Astrocyte (in vitro differentiated cells and primary cell): ENCODE measurements around the gene INPP4B. TPM values are rescaled to one million over a fixed set of nuclear protein-coding genes. Genes with fewer than 3 reads are reported as not detected.
"Not testable (repeated sequence)": the region's sequence is repeated elsewhere in the genome, so short reads cannot be mapped to it uniquely, and the experiment has no call there.

Source experiments
- DNase-seq: peaks from one replicate; pipeline ENCODE4 v3.0.0-alpha.2; 2010; ENCODE audit warnings: low read depth
- FAIRE-seq: peaks from 2 replicates; lab custom pipeline; 2011; peaks lifted over from hg19 to GRCh38; lab: Jason Lieb, UNC
- H2AFZ ChIP-seq: 2 replicates; pipeline ENCODE4 v1.6.0; 2012; ENCODE audit warnings: low read depth, low read length, inconsistent platforms
- H3K27ac ChIP-seq: 2 replicates; pipeline ENCODE4 v1.5.1; 2011; ENCODE audit warnings: low read depth, low read length, inconsistent platforms
- H3K27me3 ChIP-seq: 2 replicates; pipeline ENCODE4 v1.6.0; 2011; ENCODE audit warnings: low read length, inconsistent platforms; ENCODE audit not compliant: insufficient read depth
- H3K36me3 ChIP-seq: 2 replicates; pipeline ENCODE4 v1.5.1; 2011; ENCODE audit warnings: low read length, inconsistent platforms; ENCODE audit not compliant: insufficient read depth
- H3K4me1 ChIP-seq: 2 replicates; pipeline ENCODE4 v1.5.1; 2011; ENCODE audit warnings: low read length, inconsistent platforms; ENCODE audit not compliant: insufficient read depth
- H3K4me2 ChIP-seq: 2 replicates; pipeline ENCODE4 v1.6.0; 2012; ENCODE audit warnings: low read length, inconsistent platforms
- H3K4me3 ChIP-seq: 2 replicates; pipeline ENCODE4 v1.5.1; 2011; ENCODE audit warnings: low read depth, mild to moderate bottlenecking, low read length, inconsistent platforms; ENCODE audit not compliant: insufficient read depth
- H3K79me2 ChIP-seq: 2 replicates; pipeline ENCODE4 v1.6.0; 2012; ENCODE audit warnings: mild to moderate bottlenecking, low read length, inconsistent platforms; ENCODE audit not compliant: insufficient read depth
- H3K9ac ChIP-seq: 2 replicates; pipeline ENCODE4 v1.6.0; 2012; ENCODE audit warnings: mild to moderate bottlenecking, low read length, inconsistent platforms
- H3K9me3 ChIP-seq: 2 replicates; pipeline ENCODE4 v1.5.1; 2012; ENCODE audit warnings: low read depth, mild to moderate bottlenecking, low read length, inconsistent platforms; ENCODE audit not compliant: insufficient read depth
- H4K20me1 ChIP-seq: 2 replicates; pipeline ENCODE4 v1.6.0; 2012; ENCODE audit warnings: low read length, inconsistent platforms; ENCODE audit not compliant: insufficient read depth
- H3K27ac Mint-ChIP-seq: one replicate; pipeline ENCODE4 v1.8.0; 2021; ENCODE audit warnings: mild to moderate bottlenecking, mixed read lengths; ENCODE audit not compliant: unreplicated experiment
- H3K27me3 Mint-ChIP-seq: one replicate; pipeline ENCODE4 v1.8.0; 2021; ENCODE audit warnings: low read depth, mixed read lengths; ENCODE audit not compliant: unreplicated experiment
- H3K36me3 Mint-ChIP-seq: one replicate; pipeline ENCODE4 v1.8.0; 2021; ENCODE audit warnings: low read depth, mixed read lengths; ENCODE audit not compliant: unreplicated experiment
- H3K4me1 Mint-ChIP-seq: one replicate; pipeline ENCODE4 v1.8.0; 2021; ENCODE audit warnings: low read depth, mixed read lengths; ENCODE audit not compliant: unreplicated experiment
- H3K4me3 Mint-ChIP-seq: one replicate; pipeline ENCODE4 v1.8.0; 2021; ENCODE audit warnings: mild to moderate bottlenecking, moderate library complexity, mixed read lengths; ENCODE audit not compliant: unreplicated experiment
- H3K9me3 Mint-ChIP-seq: one replicate; pipeline ENCODE4 v1.8.0; 2021; ENCODE audit warnings: mild to moderate bottlenecking, mixed read lengths; ENCODE audit not compliant: unreplicated experiment
- EZH2 ChIP-seq: IDR thresholded peaks from 2 replicates; pipeline ENCODE4 v1.6.1; 2012; ENCODE audit warnings: mild to moderate bottlenecking, low read length, inconsistent platforms; ENCODE audit not compliant: insufficient read depth
- total RNA-seq: library from RNA; stranded (reverse); gene quantifications from 2 replicates; pipeline ENCODE4 v1.2.1, GENCODE V29; 2021
- TF ChIP-seq, protein P1 (sequence below): IDR thresholded peaks from 2 replicates; pipeline ENCODE4 v1.5.1; 2011; ENCODE audit warnings: low read depth, mild to moderate bottlenecking, inconsistent platforms, low read length, moderate library complexity; ENCODE audit not compliant: insufficient read depth

Gene INPP4B
- total RNA-seq, 1 donor from 2014 or later: 2.8 TPM

DNA sequence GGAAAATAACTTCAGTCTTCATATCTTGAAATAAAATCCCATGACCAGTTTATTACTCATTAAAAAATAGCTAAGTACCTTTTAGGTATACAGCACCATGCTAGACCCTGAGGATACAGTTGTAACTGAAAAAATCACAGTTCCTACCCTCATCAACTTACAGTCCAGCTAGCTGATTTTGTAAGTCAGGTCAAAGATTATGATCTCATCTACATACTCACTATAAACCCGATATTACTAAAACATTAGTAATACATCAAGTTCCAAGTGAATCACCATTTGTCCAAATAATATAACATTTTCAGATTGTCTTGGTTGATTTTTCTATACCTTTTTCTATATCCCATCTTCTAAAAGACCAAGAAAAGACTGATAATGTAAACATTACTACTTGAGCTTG, 333.9 kb downstream of the INPP4B start:
- Histone ChIP-seq H3K4me3 (no peak overlapping the region), H3K4me2 (no peak overlapping the region), H3K36me3 (no peaks in the 10 kb centered on the region), H3K27me3 (no peaks in the 10 kb centered on the region), H2AFZ (no peak overlapping the region), H4K20me1 (no peaks in the 10 kb centered on the region), H3K4me1 (peaks cover 10% of the 10 kb centered on the region), H3K9ac (no peak overlapping the region), H3K9me3 (no peaks in the 10 kb centered on the region), H3K27ac (no peak overlapping the region), H3K79me2 (no peaks in the 10 kb centered on the region)
- DNase-seq (peak; percentile 9), FAIRE-seq (no peak)
- no peak for TF ChIP-seq EZH2
- TF ChIP-seq, protein P1, sequence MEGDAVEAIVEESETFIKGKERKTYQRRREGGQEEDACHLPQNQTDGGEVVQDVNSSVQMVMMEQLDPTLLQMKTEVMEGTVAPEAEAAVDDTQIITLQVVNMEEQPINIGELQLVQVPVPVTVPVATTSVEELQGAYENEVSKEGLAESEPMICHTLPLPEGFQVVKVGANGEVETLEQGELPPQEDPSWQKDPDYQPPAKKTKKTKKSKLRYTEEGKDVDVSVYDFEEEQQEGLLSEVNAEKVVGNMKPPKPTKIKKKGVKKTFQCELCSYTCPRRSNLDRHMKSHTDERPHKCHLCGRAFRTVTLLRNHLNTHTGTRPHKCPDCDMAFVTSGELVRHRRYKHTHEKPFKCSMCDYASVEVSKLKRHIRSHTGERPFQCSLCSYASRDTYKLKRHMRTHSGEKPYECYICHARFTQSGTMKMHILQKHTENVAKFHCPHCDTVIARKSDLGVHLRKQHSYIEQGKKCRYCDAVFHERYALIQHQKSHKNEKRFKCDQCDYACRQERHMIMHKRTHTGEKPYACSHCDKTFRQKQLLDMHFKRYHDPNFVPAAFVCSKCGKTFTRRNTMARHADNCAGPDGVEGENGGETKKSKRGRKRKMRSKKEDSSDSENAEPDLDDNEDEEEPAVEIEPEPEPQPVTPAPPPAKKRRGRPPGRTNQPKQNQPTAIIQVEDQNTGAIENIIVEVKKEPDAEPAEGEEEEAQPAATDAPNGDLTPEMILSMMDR: no peak
- Mint-ChIP-seq H3K4me3 (no peak overlapping the region), H3K9me3 (no peaks in the 10 kb centered on the region), H3K4me1 (peaks cover 6% of the 10 kb centered on the region), H3K36me3 (no peaks in the 10 kb centered on the region), H3K27me3 (no peaks in the 10 kb centered on the region), H3K27ac (no peak overlapping the region)

- Histone ChIP-seq H3K9me3 (no peaks in the 10 kb centered on the region), H3K4me2 (no peak overlapping the region), H3K4me1 (no peaks in the 10 kb centered on the region), H3K4me3 (no peak overlapping the region), H3K9ac (no peak overlapping the region), H4K20me1 (no peaks in the 10 kb centered on the region), H2AFZ (no peak overlapping the region), H3K27ac (no peak overlapping the region), H3K36me3 (no peaks in the 10 kb centered on the region), H3K79me2 (no peaks in the 10 kb centered on the region), H3K27me3 (no peaks in the 10 kb centered on the region)
- DNase-seq (no peak), FAIRE-seq (no peak)
- TF ChIP-seq, protein P1: no peak
- no peak for TF ChIP-seq EZH2
- H3K27me3 Mint-ChIP-seq: no peaks in the 10 kb centered on the region
- H3K27ac Mint-ChIP-seq: no peak overlapping the region
- no peaks in the 10 kb centered on the region for H3K9me3 Mint-ChIP-seq
- no peak overlapping the region for H3K4me3 Mint-ChIP-seq
- H3K4me1 Mint-ChIP-seq: no peaks in the 10 kb centered on the region
- no peaks in the 10 kb centered on the region for H3K36me3 Mint-ChIP-seq
Measured at GRCh38 chr4:142509881-142510280, 336.2 kb downstream of the INPP4B start.

DNA sequence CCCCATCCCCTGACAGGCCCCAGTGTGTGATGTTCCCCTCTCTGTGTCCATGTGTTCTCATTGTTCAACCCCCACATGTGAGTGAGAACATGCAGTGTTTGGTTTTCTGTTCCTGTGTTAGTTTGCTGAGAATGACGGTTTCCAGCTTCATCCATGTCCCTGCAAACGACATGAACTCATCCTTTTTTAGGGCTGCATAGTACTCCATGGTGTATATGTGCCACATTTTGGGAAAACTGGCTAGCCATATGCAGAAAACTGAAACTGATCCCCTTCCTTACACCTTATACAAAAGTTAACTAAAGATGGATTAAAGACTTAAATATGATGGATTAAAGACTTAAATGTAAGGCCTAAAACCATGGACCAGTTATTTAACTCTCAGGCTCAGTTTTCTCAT, 336.7 kb downstream of the INPP4B start:
- not testable (repeated sequence) for H3K27ac Mint-ChIP-seq, H3K4me3 ChIP-seq, H3K4me1 ChIP-seq, H3K27ac ChIP-seq, H2AFZ ChIP-seq, H3K4me1 Mint-ChIP-seq, H3K9me3 Mint-ChIP-seq, H3K4me2 ChIP-seq, H3K27me3 Mint-ChIP-seq, H3K36me3 Mint-ChIP-seq, H3K27me3 ChIP-seq, H4K20me1 ChIP-seq, FAIRE-seq, H3K9me3 ChIP-seq, H3K4me3 Mint-ChIP-seq, H3K36me3 ChIP-seq, H3K9ac ChIP-seq, DNase-seq, H3K79me2 ChIP-seq
